Endometrial microvascular endothelial cells (primary cell): Measurements from ENCODE around the gene PCCA. TPM values are rescaled to one million over a fixed set of nuclear protein-coding genes. Genes with fewer than 3 reads are reported as not detected.

Experiments used
- in situ Hi-C: cut with HindIII; loops from 2 replicates; pipeline ENCODE4 v1.10.0; 2017; ENCODE audit warnings: low sequenced_read_pairs, low pct_unique_long_range_greater_than_20kb; ENCODE audit errors: inconsistent ontology term
- total RNA-seq: library from RNA; depleted of rRNA; stranded (reverse); fragments of >200 nt; gene quantifications from one replicate; pipeline ENCODE4 v1.2.3, GENCODE V29; 2015; ENCODE audit errors: inconsistent ontology term

Gene PCCA
- total RNA-seq, 1 donor from 2014 or later: 14.0 TPM

DNA sequence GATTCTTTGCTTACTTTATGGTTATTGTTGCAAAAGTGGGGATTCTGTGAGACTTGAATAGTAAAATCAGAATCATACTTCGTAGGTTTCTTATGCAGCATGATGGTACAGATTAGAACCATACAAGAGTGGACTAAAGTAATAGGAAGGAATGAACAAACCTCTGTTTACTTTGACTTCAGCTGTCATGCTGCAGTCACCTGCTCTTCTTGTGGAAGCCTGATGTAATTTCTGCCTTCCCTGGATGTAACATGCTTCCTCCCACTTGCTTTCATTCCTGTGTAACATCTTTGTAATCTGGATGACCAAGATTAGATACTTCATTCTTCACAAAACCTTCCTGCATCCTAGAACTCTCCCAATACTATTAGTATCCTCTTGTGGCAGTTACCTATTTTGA lies 235.0 kb downstream of the PCCA start:
- in situ Hi-C loops: no loop called here

DNA sequence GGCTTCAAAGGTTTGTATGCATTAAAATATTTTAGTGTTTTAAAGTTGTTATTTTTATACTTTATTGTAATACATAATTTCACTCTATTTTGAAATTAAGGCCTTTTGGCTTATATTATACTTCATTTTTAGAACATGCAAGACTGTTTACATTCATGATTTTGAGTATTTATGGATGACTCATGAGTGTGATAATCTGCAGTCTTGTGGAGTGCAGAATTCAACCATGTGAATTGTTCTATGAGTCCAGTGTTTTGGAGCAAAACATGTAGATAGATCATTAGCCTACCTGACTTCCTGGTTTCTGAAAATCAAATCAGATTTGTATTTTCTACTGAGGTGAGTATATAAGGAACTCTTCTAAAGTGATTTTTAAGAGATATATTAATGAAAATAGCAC lies 241.8 kb downstream of the PCCA start:
- in situ Hi-C loops: no loop called here

DNA sequence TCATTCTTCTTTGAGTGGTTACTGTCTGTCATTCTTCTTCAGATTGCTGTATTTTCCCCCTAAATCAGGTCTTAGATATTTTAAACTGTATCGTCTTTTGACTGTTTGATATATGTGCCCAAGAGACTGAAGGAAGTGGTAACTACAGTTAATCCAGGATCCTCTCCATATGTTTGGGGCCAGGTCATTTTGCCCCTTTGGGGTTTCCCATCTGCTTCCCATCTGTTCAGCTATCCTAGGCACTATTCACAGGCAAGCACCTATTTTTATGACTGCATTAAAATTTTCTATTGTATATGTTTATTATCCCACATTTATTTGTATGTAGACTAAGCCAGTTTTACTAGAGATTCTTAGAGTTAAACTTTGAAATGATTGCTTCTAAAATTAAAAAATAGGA lies 244.2 kb downstream of the PCCA start:
- in situ Hi-C loops: no loop called here

DNA sequence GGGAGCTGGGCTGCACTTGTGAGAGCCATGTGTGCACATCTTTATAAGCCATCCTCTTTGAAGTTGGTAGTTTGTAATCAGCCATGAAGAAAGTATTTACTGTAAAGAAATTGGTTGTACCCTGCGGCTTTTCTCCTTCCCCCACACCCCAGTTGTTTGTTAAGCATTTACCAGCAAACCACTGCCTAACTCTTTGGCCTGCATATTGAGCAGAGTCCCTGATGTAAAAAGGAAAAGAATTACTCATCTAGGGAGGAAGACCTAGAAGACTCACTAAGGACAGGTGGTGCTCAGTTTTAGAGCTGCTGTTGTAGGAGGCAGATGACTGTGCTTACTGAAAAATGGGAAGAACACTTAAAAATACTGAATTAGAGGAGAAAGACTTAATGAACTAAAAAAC lies 245.3 kb downstream of the PCCA start:
- in situ Hi-C loops: no loop called here

DNA sequence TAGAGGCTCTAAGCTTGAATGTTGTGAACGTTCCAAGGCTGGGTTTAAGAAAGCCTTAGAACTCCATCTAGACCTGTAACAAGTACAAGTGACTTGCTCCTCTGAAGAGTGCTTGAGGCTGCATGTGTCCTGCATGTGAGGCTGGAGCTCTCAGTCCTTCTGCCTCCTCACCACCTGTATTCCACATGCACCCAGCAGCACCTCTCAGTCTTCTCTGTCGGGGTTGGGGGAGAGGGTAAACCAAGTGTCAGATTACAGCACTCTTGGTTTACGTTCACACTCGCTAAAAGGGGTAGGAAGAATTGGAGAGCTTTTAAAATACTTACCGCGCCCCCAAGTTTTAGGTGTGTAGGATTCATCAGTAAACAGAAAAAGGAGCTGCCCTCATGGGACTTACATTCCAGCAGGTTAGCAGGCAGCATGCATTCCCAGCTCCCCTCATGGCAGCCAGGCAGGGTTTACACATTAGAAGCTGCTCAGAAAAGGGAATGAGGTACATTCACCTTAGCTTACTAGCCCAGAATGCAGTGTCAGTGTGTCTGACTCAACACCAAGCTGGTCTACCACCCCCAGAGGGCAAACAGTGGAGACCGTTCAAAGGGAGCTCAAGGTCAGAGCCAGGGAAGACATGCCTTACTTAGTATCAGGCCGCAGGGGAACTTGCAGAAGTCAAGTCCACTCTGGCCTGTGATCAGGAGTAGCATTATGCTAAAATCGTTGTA lies 248.1 kb downstream of the PCCA start:
- in situ Hi-C loops: no loop called here

DNA sequence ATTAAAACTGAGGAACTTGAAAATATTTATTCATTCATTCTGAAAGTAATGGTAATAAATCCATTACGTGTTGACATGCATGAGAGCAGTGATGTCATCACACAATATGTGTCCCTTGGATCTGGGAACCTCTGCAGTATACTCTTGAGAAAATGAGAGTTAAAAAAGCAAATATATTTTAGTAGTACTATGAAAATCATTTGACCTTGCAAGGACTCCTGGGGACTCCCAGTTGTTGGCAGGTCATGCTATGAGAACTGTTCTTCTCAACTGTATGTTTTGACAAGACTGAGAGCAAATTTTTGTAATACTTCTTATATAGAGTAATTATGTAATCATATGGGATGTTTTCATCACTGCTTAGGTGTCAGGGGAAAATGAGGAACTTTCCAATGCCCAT lies 249.4 kb downstream of the PCCA start:
- in situ Hi-C loops: no loop called here

DNA sequence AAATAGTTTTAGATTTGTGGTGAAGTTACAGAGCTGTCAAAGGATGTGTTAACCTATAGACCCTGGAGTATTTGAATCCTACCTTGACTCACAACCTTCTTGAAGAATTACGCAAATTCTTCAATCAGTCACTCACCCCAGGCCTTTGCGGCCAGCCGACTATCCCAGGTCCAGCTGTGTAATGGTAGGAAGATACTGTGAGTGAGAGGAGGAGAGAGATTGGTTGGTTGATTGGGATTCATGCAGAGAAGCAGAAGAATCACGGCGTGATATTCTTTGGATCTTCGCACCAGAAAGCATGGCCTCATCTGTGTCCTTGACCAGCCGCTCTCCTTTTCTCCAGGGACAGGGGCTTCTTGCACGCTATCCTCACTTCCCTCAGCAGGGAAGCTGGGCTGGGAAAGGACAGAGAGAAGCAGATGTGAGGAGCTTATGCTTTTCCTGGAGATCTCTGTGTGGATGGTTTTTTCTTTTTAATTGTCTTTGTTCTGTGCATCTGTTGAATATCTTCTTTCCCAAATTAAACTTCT lies 250.6 kb downstream of the PCCA start:
- in situ Hi-C loops: no loop called here

DNA sequence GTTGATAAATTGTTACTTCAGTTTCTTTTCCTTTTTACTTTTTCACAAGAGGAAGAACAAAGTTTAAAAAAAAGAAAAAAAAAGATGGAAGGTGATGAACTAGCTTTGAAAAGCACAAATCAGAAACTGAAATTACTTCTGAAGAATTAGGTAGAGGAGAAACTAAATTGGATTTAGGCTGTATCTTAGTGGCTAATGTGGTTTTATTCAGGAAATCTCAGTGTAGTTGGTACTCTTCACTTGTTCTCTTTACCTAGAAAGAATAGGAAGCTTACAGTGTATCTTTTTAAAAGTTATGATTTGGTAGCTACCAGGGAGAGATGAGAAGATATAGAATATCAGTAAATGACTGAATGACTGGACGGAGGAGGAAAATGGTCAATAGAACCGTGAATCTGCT lies 252.0 kb downstream of the PCCA start:
- in situ Hi-C loops: no loop called here

DNA sequence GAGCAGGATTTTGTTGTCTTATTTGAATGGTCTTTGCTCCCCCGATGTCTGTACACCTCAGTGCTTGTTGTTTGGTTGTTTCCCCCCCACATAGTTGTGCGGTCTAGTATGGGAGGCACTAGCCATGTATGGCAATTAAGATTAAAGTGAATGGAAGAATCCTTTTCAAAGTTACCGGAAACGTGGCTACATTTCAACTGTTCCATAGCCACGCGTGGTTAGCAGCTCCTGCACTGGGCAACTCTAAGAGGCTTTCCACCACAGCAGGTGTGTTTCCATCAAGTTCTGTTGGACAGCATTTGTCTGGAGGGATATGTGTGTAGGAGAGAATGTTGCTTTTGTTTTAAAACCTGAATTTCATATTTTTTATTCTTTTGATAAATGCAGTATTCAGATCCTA lies 252.4 kb downstream of the PCCA start:
- in situ Hi-C loops: no loop called here

DNA sequence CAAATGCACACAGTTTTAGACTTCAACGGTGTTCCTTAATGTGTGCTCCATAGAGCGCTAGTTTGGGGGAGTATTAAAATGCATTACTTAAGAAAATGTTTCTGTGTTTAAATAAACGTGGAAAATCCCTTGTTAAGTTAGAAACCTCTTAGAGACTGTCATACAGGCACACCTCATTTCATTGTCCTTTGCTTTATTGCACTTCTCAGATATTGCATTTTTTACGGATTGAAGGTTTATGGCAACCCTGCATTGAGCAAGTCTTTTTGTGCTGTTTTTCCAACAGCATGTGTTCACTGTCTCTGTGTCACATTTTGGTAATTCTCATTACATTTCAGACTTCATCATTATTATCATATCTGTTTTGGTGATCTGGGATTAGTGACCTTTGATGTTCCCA lies 255.7 kb downstream of the PCCA start:
- in situ Hi-C loops: no loop called here

DNA sequence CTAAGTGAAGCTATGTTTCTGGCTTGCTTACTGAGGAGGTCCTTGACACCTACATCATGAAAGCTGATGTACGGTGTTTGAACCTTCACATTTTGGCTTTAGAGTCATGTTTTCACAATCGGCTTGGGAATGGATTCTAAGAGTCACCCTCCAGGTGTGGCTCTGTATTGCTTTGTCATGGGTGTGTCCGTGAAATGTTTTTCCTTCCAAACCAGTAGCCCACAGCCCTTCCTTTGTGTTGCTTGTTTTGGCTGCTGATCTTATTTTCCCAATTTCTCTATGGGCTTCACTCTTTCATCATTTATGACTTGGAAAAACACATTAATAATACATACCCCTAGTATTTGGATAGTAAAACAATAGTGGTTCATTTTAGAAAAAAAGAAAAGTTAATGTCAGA lies 259.1 kb downstream of the PCCA start:
- in situ Hi-C loops: no loop called here

DNA sequence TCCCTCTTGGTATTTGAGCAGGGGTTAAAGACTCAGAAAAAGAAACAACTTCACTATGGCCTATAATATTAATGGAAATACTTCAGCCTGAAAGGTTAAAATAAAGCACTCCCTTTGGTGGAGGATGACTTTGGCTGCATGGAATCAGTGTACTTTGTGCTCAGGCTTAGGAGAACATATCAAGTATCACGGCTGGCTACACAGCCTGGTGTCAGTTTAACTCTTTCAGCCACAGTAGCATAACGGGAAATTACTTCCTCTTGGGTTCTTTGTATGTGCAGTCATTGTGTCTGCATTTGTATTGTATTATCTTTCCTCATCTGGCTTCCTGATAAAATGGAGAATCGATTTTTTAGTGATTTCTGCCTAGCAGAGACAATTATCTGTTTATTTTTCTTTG lies 260.7 kb downstream of the PCCA start:
- in situ Hi-C loops: no loop called here

DNA sequence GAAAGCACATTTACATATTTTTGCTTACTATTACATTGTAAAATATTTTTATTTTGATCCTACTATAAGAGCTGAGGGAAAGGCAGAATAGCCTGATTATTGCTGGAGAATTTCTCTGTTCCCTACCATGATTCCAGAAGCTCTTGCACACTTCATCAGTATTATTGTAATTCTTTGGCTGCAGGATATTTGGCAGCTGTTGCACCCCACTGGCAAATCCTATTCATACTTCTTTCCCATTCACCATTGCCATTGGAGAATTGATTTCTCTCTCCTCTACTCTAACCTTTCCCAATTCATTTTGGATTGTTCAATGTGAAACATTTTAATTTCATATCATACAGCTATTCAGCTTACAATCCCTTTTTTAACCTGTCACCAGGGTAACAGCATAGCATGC lies 261.7 kb downstream of the PCCA start:
- in situ Hi-C loops: no loop called here

DNA sequence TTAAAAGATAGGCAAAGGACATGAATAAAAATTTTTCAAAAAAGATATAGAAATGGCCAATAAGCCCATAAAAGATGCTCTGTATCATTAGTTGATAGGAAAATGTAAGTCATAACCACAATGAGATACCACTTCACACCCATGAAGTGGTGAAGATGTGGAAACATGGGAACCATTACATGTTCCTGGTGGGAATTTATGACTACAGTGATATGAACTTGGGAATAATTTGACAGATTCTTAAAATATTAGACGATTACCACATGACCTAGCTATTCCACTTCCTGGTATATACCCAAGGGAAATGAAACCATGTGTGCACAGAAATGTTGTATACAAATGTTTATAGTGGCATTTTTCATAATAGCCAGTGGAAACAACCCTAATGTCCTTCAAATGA lies 267.5 kb downstream of the PCCA start:
- in situ Hi-C loops: no loop called here

DNA sequence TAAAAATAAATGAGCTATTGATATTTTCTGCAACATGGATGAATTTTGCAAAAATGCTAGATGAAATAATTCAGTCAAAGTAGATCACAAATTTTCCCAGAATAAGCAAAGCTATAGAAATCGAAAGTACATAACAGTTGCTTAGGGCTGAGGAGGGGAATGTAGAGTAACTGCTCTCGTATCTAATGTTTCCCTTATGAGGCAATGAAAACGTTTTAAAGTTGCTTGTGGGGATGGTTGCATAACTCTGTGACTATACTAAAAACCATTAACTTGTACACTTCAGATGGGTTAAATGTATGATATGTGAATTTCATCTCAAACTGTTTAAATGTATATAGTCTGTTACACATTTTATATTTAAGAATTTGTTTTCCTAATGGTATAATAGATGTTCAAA lies 268.0 kb downstream of the PCCA start:
- in situ Hi-C loops: no loop called here

DNA sequence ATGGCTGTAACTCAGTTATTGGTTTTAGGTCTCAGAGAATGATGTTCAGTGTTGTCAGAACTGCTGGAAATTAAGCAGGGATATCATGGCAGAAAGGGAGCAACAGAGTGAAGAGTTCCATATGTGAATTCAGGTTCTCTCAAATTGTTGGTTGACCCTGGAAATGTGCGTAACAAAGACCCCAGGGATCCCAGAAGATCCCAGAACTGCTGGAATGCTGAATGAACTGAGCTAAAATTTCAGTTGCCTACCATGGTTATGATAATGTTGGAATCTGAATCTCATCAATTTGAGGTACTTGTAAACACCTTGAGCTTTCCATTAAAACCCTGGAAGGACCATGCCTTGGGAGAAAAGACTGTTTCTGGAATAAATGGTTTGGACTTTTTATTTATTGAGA lies 268.9 kb downstream of the PCCA start:
- in situ Hi-C loops: no loop called here

DNA sequence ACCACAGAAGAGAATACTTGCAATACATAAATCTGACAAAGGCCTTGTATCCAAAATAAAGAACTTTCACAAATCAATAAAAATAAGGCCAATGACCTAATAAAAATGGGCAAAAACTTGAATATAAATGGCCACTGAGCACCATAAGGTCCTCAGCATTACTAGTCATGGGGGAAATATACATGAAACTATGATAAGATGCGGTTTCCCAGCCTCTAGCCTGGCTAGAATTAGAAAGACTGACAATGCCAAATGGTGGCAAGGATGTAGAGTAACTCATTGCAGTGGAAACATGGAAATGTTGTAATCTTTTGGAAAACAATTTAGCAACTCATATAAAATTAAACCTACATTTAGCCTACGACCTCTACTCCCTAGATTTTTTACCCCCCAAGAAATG lies 272.6 kb downstream of the PCCA start:
- in situ Hi-C loops: no loop called here

DNA sequence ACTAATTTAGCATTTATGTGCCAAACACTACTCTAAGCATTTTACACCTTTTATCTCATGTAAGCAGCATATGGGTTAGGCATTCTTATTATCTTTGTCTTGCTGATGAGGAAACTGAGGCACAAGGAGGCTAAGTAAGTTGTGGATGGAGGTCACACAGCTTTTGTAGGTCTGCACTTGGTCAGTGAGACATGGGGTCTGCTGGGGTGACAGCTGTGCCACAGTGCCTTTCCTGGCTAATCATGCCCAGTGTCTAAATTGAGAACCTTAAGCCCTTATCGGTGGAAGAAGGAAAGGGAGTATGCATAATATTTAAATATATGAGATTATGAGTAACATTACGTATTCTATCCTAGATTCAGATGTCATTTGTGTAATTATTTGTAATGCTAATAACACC lies 273.5 kb downstream of the PCCA start:
- in situ Hi-C loops: no loop called here

DNA sequence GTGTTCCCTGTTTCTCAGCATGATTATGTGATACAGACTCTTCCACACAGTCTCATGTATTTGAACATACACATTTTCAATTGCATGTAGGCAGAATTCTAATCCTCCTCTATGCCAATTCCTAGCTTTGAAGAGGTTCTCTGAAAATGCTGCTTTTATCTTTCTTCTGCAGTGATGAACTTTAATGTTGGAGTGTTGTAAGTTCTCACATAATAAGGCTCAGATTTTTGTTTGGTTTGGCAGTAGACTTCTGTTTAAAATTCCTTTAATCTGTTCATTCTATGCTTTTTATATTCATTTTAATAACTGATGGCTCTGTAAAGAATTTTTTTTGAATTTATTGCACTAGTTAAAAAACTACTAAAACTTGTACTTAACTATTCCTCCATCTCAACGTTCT lies 273.9 kb downstream of the PCCA start:
- in situ Hi-C loops: no loop called here

DNA sequence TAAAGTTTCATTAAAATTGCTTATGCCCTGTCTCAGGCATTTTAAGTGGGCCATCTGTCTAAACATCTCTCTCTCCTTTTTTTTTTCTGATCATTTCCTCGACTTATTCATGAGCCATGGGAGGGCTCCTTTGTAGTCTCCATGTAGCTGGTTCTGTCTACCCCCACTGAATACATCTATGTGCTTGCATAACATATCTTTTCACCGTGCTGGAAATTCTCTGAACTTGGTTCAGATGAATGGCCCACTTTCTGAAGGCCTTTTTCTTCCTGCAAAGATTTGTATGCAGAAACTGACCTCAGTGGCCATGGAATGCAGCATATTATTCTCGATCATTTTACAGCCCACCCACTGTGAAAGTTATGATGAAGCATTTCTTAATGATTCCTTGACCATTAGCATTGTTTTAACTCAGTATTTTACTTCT lies 274.4 kb downstream of the PCCA start:
- in situ Hi-C loops: no loop called here

DNA sequence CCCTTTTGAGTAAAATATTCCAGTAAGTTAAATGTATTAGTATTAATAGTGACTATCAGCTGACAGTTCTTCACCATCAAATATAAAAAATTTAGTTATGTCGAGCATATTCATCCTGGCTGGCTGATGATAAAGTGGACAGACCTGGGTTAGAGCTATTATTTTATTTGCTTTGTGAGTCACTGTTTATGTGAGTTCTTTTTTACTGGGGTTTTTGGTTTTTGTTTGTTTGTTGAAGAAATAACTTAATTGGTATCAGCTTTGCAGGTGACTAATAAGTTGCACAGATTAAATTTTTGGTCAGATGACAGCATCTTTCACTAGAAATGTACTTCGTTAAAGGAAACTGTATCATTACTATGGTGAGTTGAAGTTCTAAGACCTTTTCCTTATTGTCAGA lies 275.0 kb downstream of the PCCA start:
- in situ Hi-C loops: no loop called here
